Vagina (tissue), 2 donors: ENCODE measurements around the gene GNAT1. TPM values are rescaled to one million over a fixed set of nuclear protein-coding genes. Genes with fewer than 3 reads are reported as not detected.
A peak's percentile ranks its signal among the peaks of the same experiment; 100 is the strongest.

ENCODE experiments used
- DNase-seq, 2 donors: peaks; one replicate each; pipeline ENCODE4 v3.0.0-alpha.2; 2017; ENCODE audit errors: extremely low spot score in 2 of 2
- H3K27ac ChIP-seq: fragments of 200-600 bp; sonication (generic); one replicate; pipeline ENCODE4 v1.5.1; 2019
- H3K27me3 ChIP-seq: fragments of 200-600 bp; sonication (generic); one replicate; pipeline ENCODE4 v1.5.1; 2019
- H3K36me3 ChIP-seq, 2 donors: fragments of 200-600 bp; sonication (generic); one replicate each; pipeline ENCODE4 v1.5.1; 2017 to 2019
- H3K4me1 ChIP-seq: fragments of 200-600 bp; sonication (generic); one replicate; pipeline ENCODE4 v1.5.1; 2019
- H3K4me3 ChIP-seq, 2 donors: fragments of 200-600 bp; sonication (generic); 1 replicate in 1 of 2; 2 replicates in 1 of 2; pipeline ENCODE4 v1.5.1; 2016 to 2019
- H3K9me3 ChIP-seq: fragments of 200-600 bp; sonication (generic); one replicate; pipeline ENCODE4 v1.5.1; 2019
- POLR2A ChIP-seq, 2 donors: fragments of 450-650 bp; IDR thresholded peaks; one replicate each; pipeline ENCODE4 v1.6.1; 2017; ENCODE audit warnings: antibody characterized with exemption in 2 of 2, mild to moderate bottlenecking in 2 of 2, moderate library complexity in 2 of 2
- POLR2AphosphoS5 ChIP-seq, 2 donors: sonication (generic); formaldehyde crosslinking; IDR thresholded peaks; one replicate each; pipeline ENCODE4 v1.9.0; 2017; ENCODE audit warnings: antibody characterized with exemption in 2 of 2, mild to moderate bottlenecking in 2 of 2, low read depth in 1 of 2; ENCODE audit not compliant: insufficient read depth in 1 of 2
- intact Hi-C: fragments of 100-400 bp; cut with DNase I; formaldehyde crosslinking; loops from one replicate; pipeline ENCODE4 v1.15.1; 2023
- total RNA-seq: library from RNA; depleted of rRNA; stranded (reverse); fragments of >200 nt; gene quantifications from one replicate; pipeline ENCODE4 v1.2.3, GENCODE V29; 2016
- TF ChIP-seq, protein P1 (sequence below), 3 experiments: fragments of 450-650 bp in 2 of 3; fragments of 200-600 bp in 1 of 3; sonication (generic) in 1 of 3; IDR thresholded peaks; one replicate each; pipeline ENCODE4 v1.5.1; 2017 to 2019; ENCODE audit warnings: antibody characterized with exemption in 3 of 3, mild to moderate bottlenecking in 2 of 3, moderate library complexity in 2 of 3

GNAT1 gene
- total RNA-seq, 1 donor from 2014 or later = not detected

DNA sequence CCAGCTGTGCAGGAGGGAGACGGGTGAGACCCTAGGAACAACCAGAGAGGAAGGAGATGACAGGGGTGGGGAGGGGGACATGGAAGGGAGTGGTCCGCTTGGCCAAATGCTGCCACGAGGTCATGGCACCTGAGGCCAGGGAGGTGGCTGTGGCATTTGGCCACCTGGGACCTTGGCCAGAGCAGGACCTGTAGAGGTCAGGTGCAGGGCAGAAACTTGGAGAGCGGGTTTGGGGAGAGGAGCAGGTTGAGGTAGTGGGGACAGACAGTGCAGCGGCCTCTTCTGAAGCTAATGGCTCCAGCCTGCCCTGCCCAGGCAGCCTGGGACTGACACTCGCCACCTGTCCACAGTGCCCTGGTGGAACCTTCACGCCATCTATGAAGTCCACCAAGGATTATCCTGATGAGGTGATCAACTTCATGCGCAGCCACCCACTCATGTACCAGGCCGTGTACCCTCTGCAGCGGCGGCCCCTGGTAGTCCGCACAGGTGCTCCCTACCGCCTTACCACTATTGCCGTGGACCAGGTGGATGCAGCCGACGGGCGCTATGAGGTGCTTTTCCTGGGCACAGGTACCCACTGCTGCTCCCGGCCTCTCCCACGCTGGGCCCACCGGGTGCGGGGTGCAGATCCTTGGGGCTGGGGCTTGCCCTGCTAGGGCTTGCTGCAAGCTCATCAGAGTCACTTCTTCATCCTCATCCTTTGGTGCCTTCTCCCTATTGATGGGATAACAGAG lies 7.0 kb upstream of the GNAT1 start:
- Histone ChIP-seq H3K9me3 (no peaks in the 10 kb centered on the region), H3K4me1 (peaks cover 8% of the 10 kb centered on the region), H3K27me3 (no peaks in the 10 kb centered on the region), H3K27ac (no peak overlapping the region), H3K36me3 (peaks cover 0 to 15% of the 10 kb centered on the region in 2 donors), H3K4me3 (no peak overlapping the region)
- TF ChIP-seq POLR2AphosphoS5 (IDR thresholded peaks at IDR 0.05; ENCODE audit: insufficient read depth in 1 of 2, low read depth in 1 of 2) (peak in 1 of 2 donors; percentile 14), POLR2A (IDR thresholded peaks at IDR 0.05) (no peak)
- intact Hi-C loops = no loop called here
- no peak for DNase-seq

DNA sequence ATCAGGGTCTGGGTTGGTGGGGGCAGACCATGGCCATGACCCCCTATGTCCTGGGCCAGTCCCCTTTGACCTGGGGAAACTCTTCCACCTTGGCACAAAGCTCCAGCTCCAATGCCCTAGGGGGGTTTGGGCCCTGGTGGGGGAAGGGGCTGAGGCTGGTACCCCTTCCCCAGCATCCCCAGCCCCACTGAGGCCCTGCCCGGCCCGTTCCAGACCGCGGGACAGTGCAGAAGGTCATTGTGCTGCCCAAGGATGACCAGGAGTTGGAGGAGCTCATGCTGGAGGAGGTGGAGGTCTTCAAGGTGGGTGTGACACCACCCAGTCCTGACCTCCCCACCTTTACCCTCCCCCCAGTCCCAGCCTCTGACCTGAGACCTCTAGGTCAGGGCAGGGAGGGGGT lies 6.2 kb upstream of the GNAT1 start:
- H3K4me3 ChIP-seq = no peak overlapping the region
- H3K27ac ChIP-seq = no peak overlapping the region
- DNase-seq = no peak
- peaks cover 8% of the 10 kb centered on the region for H3K4me1 ChIP-seq
- H3K27me3 ChIP-seq = no peaks in the 10 kb centered on the region
- H3K36me3 ChIP-seq = peaks cover 0 to 15% of the 10 kb centered on the region in 2 donors
- TF ChIP-seq POLR2AphosphoS5 (IDR thresholded peaks at IDR 0.05; ENCODE audit: insufficient read depth in 1 of 2, low read depth in 1 of 2) (no peak), POLR2A (IDR thresholded peaks at IDR 0.05) (no peak)
- TF ChIP-seq, protein P1, sequence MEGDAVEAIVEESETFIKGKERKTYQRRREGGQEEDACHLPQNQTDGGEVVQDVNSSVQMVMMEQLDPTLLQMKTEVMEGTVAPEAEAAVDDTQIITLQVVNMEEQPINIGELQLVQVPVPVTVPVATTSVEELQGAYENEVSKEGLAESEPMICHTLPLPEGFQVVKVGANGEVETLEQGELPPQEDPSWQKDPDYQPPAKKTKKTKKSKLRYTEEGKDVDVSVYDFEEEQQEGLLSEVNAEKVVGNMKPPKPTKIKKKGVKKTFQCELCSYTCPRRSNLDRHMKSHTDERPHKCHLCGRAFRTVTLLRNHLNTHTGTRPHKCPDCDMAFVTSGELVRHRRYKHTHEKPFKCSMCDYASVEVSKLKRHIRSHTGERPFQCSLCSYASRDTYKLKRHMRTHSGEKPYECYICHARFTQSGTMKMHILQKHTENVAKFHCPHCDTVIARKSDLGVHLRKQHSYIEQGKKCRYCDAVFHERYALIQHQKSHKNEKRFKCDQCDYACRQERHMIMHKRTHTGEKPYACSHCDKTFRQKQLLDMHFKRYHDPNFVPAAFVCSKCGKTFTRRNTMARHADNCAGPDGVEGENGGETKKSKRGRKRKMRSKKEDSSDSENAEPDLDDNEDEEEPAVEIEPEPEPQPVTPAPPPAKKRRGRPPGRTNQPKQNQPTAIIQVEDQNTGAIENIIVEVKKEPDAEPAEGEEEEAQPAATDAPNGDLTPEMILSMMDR (IDR thresholded peaks at IDR 0.05) = no peak
- intact Hi-C loops = no loop called here
- no peaks in the 10 kb centered on the region for H3K9me3 ChIP-seq

DNA sequence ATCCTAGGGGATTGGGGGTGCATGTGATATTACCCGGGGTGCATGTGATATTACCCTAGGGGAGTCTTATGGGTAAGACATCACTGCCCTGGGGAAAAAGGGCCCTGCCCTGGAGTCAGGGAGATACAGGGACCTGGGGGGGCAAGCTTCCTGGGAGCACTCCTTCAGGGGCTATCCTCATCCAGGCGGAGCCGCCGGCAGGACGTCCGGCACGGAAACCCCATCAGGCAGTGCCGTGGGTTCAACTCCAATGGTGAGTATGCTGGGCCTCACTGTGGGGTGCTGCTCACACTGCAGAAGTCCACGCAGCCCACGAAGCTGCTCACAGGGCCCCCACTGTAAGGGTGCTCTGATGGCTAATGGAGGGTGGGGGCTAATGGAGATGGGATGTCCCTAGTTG lies 5.3 kb upstream of the GNAT1 start:
- H3K4me3 ChIP-seq = no peak overlapping the region
- no peak for DNase-seq
- H3K36me3 ChIP-seq = peaks cover 0 to 15% of the 10 kb centered on the region in 2 donors
- no peak overlapping the region for H3K27ac ChIP-seq
- peaks cover 8% of the 10 kb centered on the region for H3K4me1 ChIP-seq
- no peaks in the 10 kb centered on the region for H3K27me3 ChIP-seq
- intact Hi-C loops = no loop called here
- no peaks in the 10 kb centered on the region for H3K9me3 ChIP-seq
- TF ChIP-seq, protein P1 (IDR thresholded peaks at IDR 0.05) = no peak
- TF ChIP-seq POLR2AphosphoS5 (IDR thresholded peaks at IDR 0.05; ENCODE audit: insufficient read depth in 1 of 2, low read depth in 1 of 2) (no peak), POLR2A (IDR thresholded peaks at IDR 0.05) (no peak)

DNA sequence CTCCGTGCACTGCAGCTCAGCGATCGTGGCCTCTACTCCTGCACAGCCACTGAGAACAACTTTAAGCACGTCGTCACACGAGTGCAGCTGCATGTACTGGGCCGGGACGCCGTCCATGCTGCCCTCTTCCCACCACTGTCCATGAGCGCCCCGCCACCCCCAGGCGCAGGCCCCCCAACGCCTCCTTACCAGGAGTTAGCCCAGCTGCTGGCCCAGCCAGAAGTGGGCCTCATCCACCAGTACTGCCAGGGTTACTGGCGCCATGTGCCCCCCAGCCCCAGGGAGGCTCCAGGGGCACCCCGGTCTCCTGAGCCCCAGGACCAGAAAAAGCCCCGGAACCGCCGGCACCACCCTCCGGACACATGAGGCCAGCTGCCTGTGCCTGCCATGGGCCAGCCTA lies 3.7 kb upstream of the GNAT1 start:
- H3K4me3 ChIP-seq = no peak overlapping the region
- TF ChIP-seq POLR2A (IDR thresholded peaks at IDR 0.05) = no peak
- TF ChIP-seq, protein P1 (IDR thresholded peaks at IDR 0.05) = no peak
- no peak for TF ChIP-seq POLR2AphosphoS5 (IDR thresholded peaks at IDR 0.05; ENCODE audit: insufficient read depth in 1 of 2, low read depth in 1 of 2)
- no peak for DNase-seq
- intact Hi-C loops = loop anchor here (2.0 kb wide), 1 partner anchor 67 kb away; no protein-coding TSS in a partner anchor
- H3K4me1 ChIP-seq = peaks cover 10% of the 10 kb centered on the region
- H3K27me3 ChIP-seq = no peaks in the 10 kb centered on the region
- H3K27ac ChIP-seq = no peak overlapping the region
- H3K36me3 ChIP-seq = peaks cover 0 to 15% of the 10 kb centered on the region in 2 donors
- no peaks in the 10 kb centered on the region for H3K9me3 ChIP-seq

DNA sequence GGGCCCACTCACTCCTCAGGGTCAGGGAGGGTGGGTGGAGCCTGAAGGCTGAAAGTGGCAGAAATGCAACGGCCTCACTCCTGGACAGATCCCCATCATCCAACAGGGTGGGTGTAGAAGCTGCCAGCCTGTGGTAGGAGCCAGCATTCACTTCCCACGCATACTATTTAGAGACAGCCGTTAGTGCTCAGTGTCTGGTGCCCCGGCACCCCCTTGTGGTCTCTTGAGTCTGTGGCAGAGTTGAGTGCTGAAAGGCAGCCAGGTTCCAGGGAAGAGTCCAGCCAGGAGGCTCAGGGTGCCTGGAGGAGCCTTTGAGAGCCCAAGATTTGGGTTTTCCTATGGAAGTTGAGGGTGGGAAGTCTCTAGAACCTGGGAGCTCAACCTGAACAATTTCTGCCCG lies 2.1 kb upstream of the GNAT1 start:
- no peak for DNase-seq
- Histone ChIP-seq H3K4me1 (peaks cover 25% of the 10 kb centered on the region), H3K36me3 (peaks cover 0 to 15% of the 10 kb centered on the region in 2 donors), H3K9me3 (no peaks in the 10 kb centered on the region), H3K27ac (no peak overlapping the region), H3K27me3 (peaks cover 7% of the 10 kb centered on the region), H3K4me3 (no peak overlapping the region)
- TF ChIP-seq POLR2AphosphoS5 (IDR thresholded peaks at IDR 0.05; ENCODE audit: insufficient read depth in 1 of 2, low read depth in 1 of 2) = peak; percentile 20 to 31
- TF ChIP-seq, protein P1 (IDR thresholded peaks at IDR 0.05) = peak; percentile 58 to 67 (median 60)
- no peak for TF ChIP-seq POLR2A (IDR thresholded peaks at IDR 0.05)
- intact Hi-C loops = loop anchor here (2.0 kb wide), 1 partner anchor 68 kb away; no protein-coding TSS in a partner anchor
